Bladder microvascular endothelial cell (primary cell): ENCODE results near the gene ZNF564. TPM values are rescaled to one million over a fixed set of nuclear protein-coding genes. Genes with fewer than 3 reads are reported as not detected.

Source experiments
- total RNA-seq: library from RNA; depleted of rRNA; stranded (reverse); fragments of >200 nt; gene quantifications from 2 replicates; pipeline ENCODE4 v1.2.3, GENCODE V29; 2014

The ZNF564 gene
- total RNA-seq: 5.8 and 9.8 TPM in 2 replicates

DNA sequence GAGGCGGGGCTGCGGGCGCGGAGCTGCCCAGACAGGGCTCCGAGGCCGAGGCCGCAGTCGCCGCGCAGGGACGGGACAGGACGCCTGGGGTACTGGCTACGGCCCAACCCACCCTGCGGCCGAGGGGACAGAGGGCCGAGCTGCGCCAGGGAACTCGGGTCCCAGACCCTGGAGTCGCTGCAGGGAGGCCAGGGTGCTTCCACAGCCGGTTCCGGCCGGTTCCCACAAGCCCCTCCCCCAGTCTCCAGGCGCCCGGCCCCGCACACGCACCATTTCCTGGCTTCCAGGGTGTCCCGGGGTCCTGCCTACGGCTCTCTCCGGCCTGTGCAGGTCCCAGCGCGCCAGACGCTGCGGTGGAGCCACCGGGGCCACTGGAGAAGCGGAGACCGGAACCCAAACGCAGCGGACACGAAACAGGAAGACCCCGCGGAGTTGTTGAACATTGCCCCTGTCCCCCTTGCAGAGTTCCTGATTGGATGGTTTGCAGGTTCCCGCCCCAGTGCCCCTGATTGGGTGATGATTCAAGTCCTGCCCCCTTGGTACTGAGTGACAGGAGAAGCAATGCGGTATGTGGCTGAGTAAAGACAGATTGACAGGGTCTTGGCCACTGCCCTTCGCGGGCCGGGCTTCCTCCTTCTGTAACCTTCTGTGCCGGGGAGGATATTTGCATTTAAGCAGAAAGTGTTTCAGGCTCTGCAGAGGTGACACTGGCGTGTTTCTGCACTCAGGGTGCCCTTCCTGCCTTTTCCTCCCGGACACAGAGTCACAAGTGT lies at the start of gene ZNF564:
ZNF564 (minus strand) TSS at position 423 of the 773 bp plus-strand sequence; CDS start at position 273, 150 bp downstream.

DNA sequence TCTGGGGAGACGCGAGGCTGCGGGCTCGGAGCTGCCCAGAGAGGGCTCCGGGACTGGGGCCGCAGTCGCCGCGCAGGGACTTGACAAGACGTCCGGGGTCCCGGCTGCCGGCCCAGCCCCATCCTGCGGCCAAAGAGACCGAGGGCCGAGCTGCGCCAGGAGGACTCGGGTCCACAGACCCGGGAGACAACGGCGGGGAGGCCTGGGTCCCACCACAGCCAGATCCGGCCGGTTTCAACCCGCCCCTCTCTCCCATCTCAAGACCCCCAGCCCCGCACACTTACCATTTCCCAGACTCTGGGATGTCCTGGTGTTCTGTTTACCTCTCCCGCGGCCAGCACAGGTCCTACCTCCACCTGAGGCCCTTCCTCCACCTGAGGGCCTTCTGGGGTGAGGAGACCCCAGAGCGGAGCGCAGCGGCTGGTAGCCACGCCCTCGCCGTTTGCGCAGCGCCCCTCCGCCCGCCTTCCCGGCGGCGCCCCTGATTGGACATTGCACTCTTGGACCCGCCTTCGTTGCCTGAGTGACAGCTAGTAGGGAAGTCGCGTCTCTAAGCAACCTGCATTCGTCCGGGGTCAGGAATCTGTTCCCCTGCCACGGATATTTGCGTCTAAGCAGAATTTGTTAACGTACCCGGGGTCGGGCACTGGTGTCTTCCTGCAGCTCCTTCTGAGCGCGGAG lies 66.8 kb downstream of the ZNF564 start, which contains the start of gene ZNF709:
ZNF709 (minus strand) TSS at position 446 of the 681 bp plus-strand sequence; CDS start at position 287, 159 bp downstream.

Other genes with a start within 250 kb of the ZNF564 start
- gene ZNF563, start 217.8 kb downstream of the ZNF564 start, total RNA-seq: 2.4 and 2.7 TPM in 2 replicates
- 2.3 and 2.9 TPM in 2 replicates for gene ZNF442, start 185.8 kb downstream of the ZNF564 start, total RNA-seq
- gene ZNF799, start 150.2 kb downstream of the ZNF564 start, total RNA-seq: 5.2 and 7.0 TPM in 2 replicates
- 4.0 and 9.0 TPM in 2 replicates for gene ZNF443, start 110.5 kb downstream of the ZNF564 start, total RNA-seq
- gene ZNF709, start 66.7 kb downstream of the ZNF564 start, total RNA-seq: 2.3 and 3.5 TPM in 2 replicates
- 3.2 and 9.9 TPM in 2 replicates for gene ZNF490, start 59.3 kb upstream of the ZNF564 start, total RNA-seq
- 9.4 and 14.3 TPM in 2 replicates for gene ZNF791, start 59.4 kb upstream of the ZNF564 start, total RNA-seq
- gene MAN2B1, start 115.3 kb upstream of the ZNF564 start, total RNA-seq: 31.2 and 64.0 TPM in 2 replicates
- gene WDR83, start 115.3 kb upstream of the ZNF564 start, total RNA-seq: 10.0 and 12.6 TPM in 2 replicates
- gene DHPS, start 130.4 kb upstream of the ZNF564 start, total RNA-seq: 49.7 and 50.5 TPM in 2 replicates
- not detected in 2 replicates for gene GNG14, start 136.5 kb upstream of the ZNF564 start, total RNA-seq
- 4.4 and 5.5 TPM in 2 replicates for gene FBXW9, start 145.1 kb upstream of the ZNF564 start, total RNA-seq
- 20.9 and 53.7 TPM in 2 replicates for gene TNPO2, start 172.4 kb upstream of the ZNF564 start, total RNA-seq
- 142 and 167 TPM in 2 replicates for gene TRIR, start 183.2 kb upstream of the ZNF564 start, total RNA-seq
- 66.6 and 79.8 TPM in 2 replicates for gene GET3, start 186.0 kb upstream of the ZNF564 start, total RNA-seq
- gene BEST2, start 200.3 kb upstream of the ZNF564 start, total RNA-seq: not detected in 2 replicates
- 7.4 and 19.0 TPM in 2 replicates for gene HOOK2, start 224.1 kb upstream of the ZNF564 start, total RNA-seq
- gene JUNB, start 240.0 kb upstream of the ZNF564 start, total RNA-seq: 36.8 and 49.2 TPM in 2 replicates